ENCODE results near the gene TLL1. TPM values are rescaled to one million over a fixed set of nuclear protein-coding genes. Genes with fewer than 3 reads are reported as not detected.

TLL1 gene
- total and polyA plus RNA-seq, 2 of the 13 experiments (the other 11 are each of a cell fraction or from before 2014, with no cell fraction given), result not detected

DNA sequence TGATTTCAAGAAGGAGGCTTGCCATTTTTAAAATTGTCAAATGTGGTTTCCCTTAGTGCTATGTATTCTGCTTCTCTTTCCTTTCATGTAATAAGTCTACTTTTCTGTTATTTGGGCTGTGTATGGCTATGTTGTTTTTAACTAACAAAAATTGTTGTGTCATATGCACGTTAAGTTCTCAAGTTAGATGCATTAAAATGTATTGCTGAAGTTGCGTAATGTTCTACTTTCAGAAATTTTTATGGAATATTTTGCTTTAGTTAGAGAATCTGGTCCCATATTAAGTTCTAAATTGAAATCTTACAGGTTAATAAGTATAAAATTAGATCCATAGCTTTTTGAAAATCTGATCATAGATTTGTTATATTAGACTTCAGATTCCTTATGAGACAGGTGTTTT lies 133.2 kb downstream of the TLL1 start:
- Histone ChIP-seq H3K27ac (ENCODE audit: extremely low read length, insufficient read depth, low read length) (no peak overlapping the region), H3K4me3 (replicated peaks in 1 of 3; ENCODE audit: insufficient read depth in 1 of 3, low read depth in 2 of 3, low read length in 3 of 3) (no peak overlapping the region), H3K4me2 (ENCODE audit: low read depth, low read length) (no peak overlapping the region), H3K9me3 (ENCODE audit: low read length) (no peaks in the 10 kb centered on the region), H3K27me3 (ENCODE audit: control insufficient read depth in 1 of 2, insufficient read depth in 2 of 2, low read length in 2 of 2) (no peaks in the 10 kb centered on the region), H3K9ac (ENCODE audit: insufficient read depth, low read depth, low read length) (no peak overlapping the region), H3K36me3 (replicated peaks in 1 of 2; ENCODE audit: control insufficient read depth in 1 of 2, insufficient read depth in 2 of 2, low read length in 2 of 2) (no peaks in the 10 kb centered on the region), H3K79me2 (ENCODE audit: insufficient read depth, low read length) (no peaks in the 10 kb centered on the region), H4K20me1 (ENCODE audit: insufficient read depth, low read length) (no peaks in the 10 kb centered on the region), H2AFZ (ENCODE audit: low read length) (no peak overlapping the region), H3K4me1 (ENCODE audit: insufficient read depth, low read length) (no peaks in the 10 kb centered on the region)
- no peak for FAIRE-seq
- POLR2A ChIA-PET, result no interaction called here
- TF ChIP-seq REXO4 (CRISPR knock-in tag; IDR thresholded peaks at IDR 0.05; ENCODE audit: borderline replicate concordance) (no peak), CEBPB (IDR thresholded peaks at IDR 0.05; ENCODE audit: borderline replicate concordance, low read depth, low read length) (peak; percentile 34; the same call in 1 of the 2 replicates)
- intact Hi-C loops (cut with micrococcal nuclease; ENCODE audit: unreplicated experiment), result no loop called here
- in situ Hi-C loops (cut with HindIII; ENCODE audit: extremely low pct_ligation_motif_present, low pct_unique_long_range_greater_than_20kb), result no loop called here
- no peak for ATAC-seq
- 28% methylated on average over 2 of the region's 2 CpGs for WGBS (ENCODE audit: low lambda C conversion rate)
- no peak for DNase-seq (ENCODE audit: low spot score)
- CTCF ChIA-PET (ENCODE audit: low intra/inter-chr PET ratio, low total read pairs), result no interaction called here
- no TSS peak for BruUV-seq (replicated peaks)

DNA sequence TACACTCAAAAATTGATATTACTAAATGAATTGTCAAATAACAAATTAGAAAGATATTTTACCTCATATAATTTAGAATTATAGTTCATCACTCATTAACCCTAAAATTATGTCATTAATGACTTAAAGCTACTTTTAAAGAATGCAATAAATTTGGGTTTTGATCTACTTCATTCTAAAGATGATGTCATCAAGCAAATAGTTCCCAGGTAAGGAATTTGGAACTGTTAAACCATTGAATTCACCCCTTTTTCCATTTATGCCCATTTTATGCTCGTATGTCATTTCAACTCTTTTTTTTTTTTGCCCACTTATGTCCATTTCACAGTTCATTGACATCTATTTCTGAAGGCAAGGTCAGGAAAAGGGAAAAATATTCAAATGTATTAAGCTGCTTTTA lies 135.5 kb downstream of the TLL1 start:
- H3K36me3 ChIP-seq (replicated peaks in 1 of 2; ENCODE audit: control insufficient read depth in 1 of 2, insufficient read depth in 2 of 2, low read length in 2 of 2), result no peaks in the 10 kb centered on the region
- TF ChIP-seq ZNF766 (CRISPR knock-in tag; IDR thresholded peaks at IDR 0.05; ENCODE audit: borderline replicate concordance) (no peak), ATF7 (IDR thresholded peaks at IDR 0.05) (peak; percentile 91), ATF7 (CRISPR knock-in tag; IDR thresholded peaks at IDR 0.05) (no peak), CREB1 (IDR thresholded peaks at IDR 0.05) (0 out of 2 replicates have a peak, but pooled peaks have one; percentile 10), CREB1 (CRISPR knock-in tag; IDR thresholded peaks at IDR 0.05) (no peak)
- TF ChIP-seq, protein P1, sequence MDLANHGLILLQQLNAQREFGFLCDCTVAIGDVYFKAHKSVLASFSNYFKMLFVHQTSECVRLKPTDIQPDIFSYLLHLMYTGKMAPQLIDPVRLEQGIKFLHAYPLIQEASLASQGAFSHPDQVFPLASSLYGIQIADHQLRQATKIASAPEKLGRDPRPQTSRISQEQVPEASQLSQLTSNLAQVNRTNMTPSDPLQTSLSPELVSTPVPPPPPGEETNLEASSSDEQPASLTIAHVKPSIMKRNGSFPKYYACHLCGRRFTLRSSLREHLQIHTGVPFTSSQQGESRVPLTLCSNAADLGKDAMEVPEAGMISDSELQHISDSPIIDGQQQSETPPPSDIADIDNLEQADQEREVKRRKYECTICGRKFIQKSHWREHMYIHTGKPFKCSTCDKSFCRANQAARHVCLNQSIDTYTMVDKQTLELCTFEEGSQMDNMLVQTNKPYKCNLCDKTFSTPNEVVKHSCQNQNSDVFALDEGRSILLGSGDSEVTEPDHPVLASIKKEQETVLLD (CRISPR knock-in tag; IDR thresholded peaks at IDR 0.05; ENCODE audit: low read depth), result no peak
- no peak for ATAC-seq
- H2AFZ ChIP-seq (ENCODE audit: low read length), result no peak overlapping the region
- no peak overlapping the region for H3K9ac ChIP-seq (ENCODE audit: insufficient read depth, low read depth, low read length)
- no peak for FAIRE-seq
- H4K20me1 ChIP-seq (ENCODE audit: insufficient read depth, low read length), result no peaks in the 10 kb centered on the region
- ChIA-PET CTCF (ENCODE audit: low intra/inter-chr PET ratio, low total read pairs) (no interaction called here), POLR2A (no interaction called here)
- no peaks in the 10 kb centered on the region for H3K4me1 ChIP-seq (ENCODE audit: insufficient read depth, low read length)
- no peaks in the 10 kb centered on the region for H3K9me3 ChIP-seq (ENCODE audit: low read length)
- no TSS peak for BruUV-seq (replicated peaks)
- DNase-seq (ENCODE audit: low spot score), result no peak
- in situ Hi-C loops (cut with HindIII; ENCODE audit: extremely low pct_ligation_motif_present, low pct_unique_long_range_greater_than_20kb), result no loop called here
- 0% methylated on average over 1 of the region's 1 CpG for WGBS (ENCODE audit: low lambda C conversion rate)
- no peaks in the 10 kb centered on the region for H3K79me2 ChIP-seq (ENCODE audit: insufficient read depth, low read length)
- no peak overlapping the region for H3K4me3 ChIP-seq (replicated peaks in 1 of 3; ENCODE audit: insufficient read depth in 1 of 3, low read depth in 2 of 3, low read length in 3 of 3)
- intact Hi-C loops (cut with micrococcal nuclease; ENCODE audit: unreplicated experiment), result no loop called here
- H3K27me3 ChIP-seq (ENCODE audit: control insufficient read depth in 1 of 2, insufficient read depth in 2 of 2, low read length in 2 of 2), result no peaks in the 10 kb centered on the region
- no peak overlapping the region for H3K4me2 ChIP-seq (ENCODE audit: low read depth, low read length)
- no peak overlapping the region for H3K27ac ChIP-seq (ENCODE audit: extremely low read length, insufficient read depth, low read length)

All from HepG2 (cell line).